Mucosa of descending colon (tissue), 3 donors: ENCODE measurements around the gene APOF. TPM values are rescaled to one million over a fixed set of nuclear protein-coding genes. Genes with fewer than 3 reads are reported as not detected.

ENCODE experiments used
- ATAC-seq: fragments of 200-7000 bp; cut with Tn5 transposase; one replicate; pipeline ENCODE4 v1.9.1; 2020; ENCODE audit warnings: mild to moderate bottlenecking, moderate library complexity
- DNase-seq, 3 donors: peaks; one replicate each; pipeline ENCODE4 v3.0.0-alpha.2; 2020
- H3K36me3 ChIP-seq: fragments of 200-600 bp; one replicate; pipeline ENCODE4 v1.8.0; 2021; ENCODE audit warnings: low read depth, mild to moderate bottlenecking
- H3K4me1 ChIP-seq: fragments of 200-600 bp; one replicate; pipeline ENCODE4 v1.8.0; 2021; ENCODE audit warnings: low read depth, mild to moderate bottlenecking
- H3K4me3 ChIP-seq: fragments of 200-600 bp; one replicate; pipeline ENCODE4 v1.8.0; 2021; ENCODE audit warnings: mild to moderate bottlenecking
- H3K9me3 ChIP-seq: fragments of 200-600 bp; one replicate; pipeline ENCODE4 v1.8.0; 2021; ENCODE audit warnings: mild to moderate bottlenecking
- intact Hi-C, 2 donors: fragments of 100-400 bp; cut with DNase I in 1 of 2; cut with micrococcal nuclease in 1 of 2; formaldehyde crosslinking; loops; one replicate each; pipeline versions ENCODE4 v1.11.0 to v1.11.1; 2022; cut with DNase I, micrococcal nuclease
- total RNA-seq, 3 donors: library from RNA; stranded (reverse); fragmentation: NEBNext Ultra II Directional in 2 of 3; extraction: Animal tissue kit (Norgen Biotek cat#: 25700) in 2 of 3; gene quantifications; one replicate each; pipeline versions ENCODE4 v1.2.1 to v1.2.4, GENCODE V29; 2021 to 2023
- TF ChIP-seq, protein P1 (sequence below): fragments of 200-600 bp; IDR thresholded peaks from one replicate; pipeline ENCODE4 v1.8.0; 2022; ENCODE audit warnings: antibody characterized with exemption, mild to moderate bottlenecking
- donor health status: DM: no; HTN: no; CAD: no; lungs with moderate emphysema.
- donor health status: DM: no; HTN: no; CAD: no.
- donor health status: DM: no; HTN: yes; CAD: no.

APOF gene
- total RNA-seq, 3 donors from 2014 or later = not detected

DNA sequence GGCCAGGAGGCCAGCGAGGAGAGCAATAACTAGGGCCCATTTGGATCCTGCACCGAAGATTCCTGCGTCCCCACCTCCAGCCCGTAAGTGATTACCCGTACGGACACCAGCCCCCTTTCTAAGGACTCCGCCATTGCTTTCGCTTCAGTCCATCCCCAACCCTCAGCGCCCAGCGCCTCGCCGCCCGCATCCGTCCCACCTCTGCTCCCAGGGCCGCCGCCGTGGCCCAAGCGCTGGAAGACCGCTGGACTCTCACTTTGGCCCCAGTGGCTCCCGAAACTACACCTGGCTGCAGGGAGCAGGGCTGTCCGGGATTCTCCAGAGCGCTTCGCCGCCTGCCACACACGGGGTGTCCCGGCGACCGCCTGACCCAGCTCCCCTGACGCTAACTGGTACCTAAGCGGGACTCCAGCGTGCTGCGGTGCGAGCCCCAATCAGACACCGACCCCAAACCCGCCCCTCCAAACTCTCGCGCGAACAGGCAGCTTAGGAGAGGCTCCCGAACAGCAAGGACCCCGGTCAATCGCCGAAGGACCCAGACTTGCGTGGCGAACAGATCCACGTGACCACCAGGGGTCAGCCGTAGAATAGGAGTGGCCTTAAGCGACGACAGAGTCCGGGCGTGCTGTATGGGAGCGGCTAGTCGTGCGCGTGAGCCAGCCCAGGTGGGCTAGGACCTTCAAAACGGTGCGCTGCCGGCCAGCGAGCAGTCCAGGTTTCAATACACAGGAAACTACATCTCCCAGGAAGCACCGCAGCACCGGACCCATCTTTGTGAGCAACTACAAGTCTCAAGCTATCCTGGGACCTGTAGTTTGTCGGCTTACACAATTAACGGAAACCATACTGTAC lies 46.8 kb downstream of the APOF start, which contains the start of gene CNPY2:
CNPY2 (minus strand) TSS at position 367 of the 852 bp plus-strand sequence. CDS start 771 bp downstream, outside the sequence.
- Histone ChIP-seq H3K4me3 (peak within 1 kb of the TSS; percentile 50), H3K36me3 (no peaks in the 10 kb centered on the region), H3K4me1 (peaks cover 11% of the 10 kb centered on the region), H3K9me3 (no peaks in the 10 kb centered on the region)
- intact Hi-C loops = no loop called here
- TF ChIP-seq, protein P1, sequence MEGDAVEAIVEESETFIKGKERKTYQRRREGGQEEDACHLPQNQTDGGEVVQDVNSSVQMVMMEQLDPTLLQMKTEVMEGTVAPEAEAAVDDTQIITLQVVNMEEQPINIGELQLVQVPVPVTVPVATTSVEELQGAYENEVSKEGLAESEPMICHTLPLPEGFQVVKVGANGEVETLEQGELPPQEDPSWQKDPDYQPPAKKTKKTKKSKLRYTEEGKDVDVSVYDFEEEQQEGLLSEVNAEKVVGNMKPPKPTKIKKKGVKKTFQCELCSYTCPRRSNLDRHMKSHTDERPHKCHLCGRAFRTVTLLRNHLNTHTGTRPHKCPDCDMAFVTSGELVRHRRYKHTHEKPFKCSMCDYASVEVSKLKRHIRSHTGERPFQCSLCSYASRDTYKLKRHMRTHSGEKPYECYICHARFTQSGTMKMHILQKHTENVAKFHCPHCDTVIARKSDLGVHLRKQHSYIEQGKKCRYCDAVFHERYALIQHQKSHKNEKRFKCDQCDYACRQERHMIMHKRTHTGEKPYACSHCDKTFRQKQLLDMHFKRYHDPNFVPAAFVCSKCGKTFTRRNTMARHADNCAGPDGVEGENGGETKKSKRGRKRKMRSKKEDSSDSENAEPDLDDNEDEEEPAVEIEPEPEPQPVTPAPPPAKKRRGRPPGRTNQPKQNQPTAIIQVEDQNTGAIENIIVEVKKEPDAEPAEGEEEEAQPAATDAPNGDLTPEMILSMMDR = no peak
- peak; percentile 93 for ATAC-seq
- DNase-seq = peak; percentile 96 to 97 (median 96)

- H3K36me3 ChIP-seq = no peaks in the 10 kb centered on the region
- peak; percentile 20 for ATAC-seq
Observed at GRCh38 chr12:56315249-56315621, 47.4 kb downstream of the APOF start.

GRCh38 chr12:56311003-56311402 lies 51.7 kb downstream of the APOF start:
- Histone ChIP-seq H3K4me1 (peaks cover 11% of the 10 kb centered on the region), H3K4me3 (no peak overlapping the region), H3K9me3 (no peaks in the 10 kb centered on the region), H3K36me3 (no peaks in the 10 kb centered on the region)
- ATAC-seq (no peak), DNase-seq (no peak)
- TF ChIP-seq, protein P1 = no peak
- intact Hi-C loops = no loop called here

More at GRCh38 chr12:56315249-56315621, 47.4 kb downstream of the APOF start:
- peaks cover 11% of the 10 kb centered on the region for H3K4me1 ChIP-seq
- TF ChIP-seq, protein P1 = no peak
- peak in 2 of 3 donors; percentile 26 to 44 for DNase-seq
- no peaks in the 10 kb centered on the region for H3K9me3 ChIP-seq
- intact Hi-C loops = no loop called here
- peak overlapping the region; percentile 50 for H3K4me3 ChIP-seq

Other genes starting within 250 kb of the APOF start
- 1,000 to 10,000 TPM; 2,763 to 3,198 (median 3,152) TPM for gene RPL41, start 246.2 kb downstream of the APOF start, total RNA-seq
- 10 to 100 TPM in 1 of 3 donors, 1 to 10 TPM in 2; 5.0 to 11.8 (median 5.4) TPM for gene ZC3H10, start 244.6 kb downstream of the APOF start, total RNA-seq
- gene ESYT1, start 234.6 kb downstream of the APOF start, total RNA-seq = 10 to 100 TPM; 44.9 to 75.7 (median 52.0) TPM
- gene MYL6B, start 210.3 kb downstream of the APOF start, total RNA-seq = 10 to 100 TPM; 13.0 to 39.8 (median 22.7) TPM
- gene MYL6, start 204.5 kb downstream of the APOF start, total RNA-seq = 1,000 to 10,000 TPM; 1,884 to 3,185 (median 1,894) TPM
- 100 to 1,000 TPM in 2 of 3 donors, 10 to 100 TPM in 1; 91.7 to 163 (median 116) TPM for gene SMARCC2, start 173.4 kb downstream of the APOF start, total RNA-seq
- 10 to 100 TPM; 30.4 to 51.5 (median 32.1) TPM for gene RNF41, start 140.9 kb downstream of the APOF start, total RNA-seq
- gene NABP2, start 138.5 kb downstream of the APOF start, total RNA-seq = 10 to 100 TPM; 22.2 to 37.3 (median 30.2) TPM
- 100 to 1,000 TPM in 2 of 3 donors, 10 to 100 TPM in 1; 88.4 to 298 (median 129) TPM for gene SLC39A5, start 132.8 kb downstream of the APOF start, total RNA-seq
- 10 to 100 TPM; 35.6 to 53.8 (median 43.1) TPM for gene ANKRD52, start 104.5 kb downstream of the APOF start, total RNA-seq
- gene COQ10A, start 95.9 kb downstream of the APOF start, total RNA-seq = 10 to 100 TPM in 1 of 3 donors, 1 to 10 TPM in 2; 4.0 to 12.7 (median 5.3) TPM
- 100 to 1,000 TPM; 261 to 344 (median 332) TPM for gene CS, start 62.5 kb downstream of the APOF start, total RNA-seq
- 10 to 100 TPM; 75.5 to 79.3 (median 77.7) TPM for gene CNPY2, start 46.9 kb downstream of the APOF start, total RNA-seq
- 10 to 100 TPM; 61.4 to 73.5 (median 61.9) TPM for gene PAN2, start 28.9 kb downstream of the APOF start, total RNA-seq
- gene IL23A, start 24.0 kb downstream of the APOF start, total RNA-seq = under 1 TPM in 1 of 3 donors, not detected in 2; 0.55 TPM
- gene STAT2, start 2.8 kb downstream of the APOF start, total RNA-seq = 100 to 1,000 TPM in 1 of 3 donors, 10 to 100 TPM in 2; 82.9 to 112 (median 95.7) TPM
- 10 to 100 TPM in 1 of 3 donors, 1 to 10 TPM in 2; 7.7 to 14.3 (median 8.4) TPM for gene TIMELESS, start 86.6 kb upstream of the APOF start, total RNA-seq
- not detected for gene MIP, start 91.8 kb upstream of the APOF start, total RNA-seq
- 1 to 10 TPM; 4.3 to 5.2 (median 4.9) TPM for gene SPRYD4, start 105.7 kb upstream of the APOF start, total RNA-seq
- gene GLS2, start 125.3 kb upstream of the APOF start, total RNA-seq = 1 to 10 TPM in 2 of 3 donors, under 1 TPM in 1; 0.51 to 1.5 (median 1.2) TPM
- gene RBMS2, start 159.0 kb upstream of the APOF start, total RNA-seq = 10 to 100 TPM; 35.9 to 47.8 (median 41.0) TPM